GOT3 (cell line): ENCODE measurements around the gene CENPI.
A peak's percentile ranks its signal among the peaks of the same experiment; 100 is the strongest.
"Not testable (repeated sequence)": the region's sequence is repeated elsewhere in the genome, so short reads cannot be mapped to it uniquely, and the experiment has no call there.

Source experiments
- DNase-seq: peaks from one replicate; lab custom pipeline; 2025; ENCODE audit warnings: mixed read lengths; lab: John Stamatoyannopoulos, UW

CENPI gene

GRCh38 chrX:101097546-101098453 is at the start of gene CENPI:
TSS of gene CENPI (plus strand) at chrX:101098204. CDS start at chrX:101101071, 2,867 bp downstream.
- peak; percentile 70 for DNase-seq

- DNase-seq = no peak
These were observed 46.9 kb upstream of the CENPI start for GRCh38 chrX:101051153-101051548.

- DNase-seq = peak; percentile 29
These were observed 46.3 kb upstream of the CENPI start, which contains the start of gene TRMT2B for GRCh38 chrX:101051549-101052302. TSS of gene TRMT2B (minus strand) at chrX:101052111. CDS start at chrX:101042289, 9,822 bp downstream.

- not testable (repeated sequence) for DNase-seq
These were observed 41.5 kb upstream of the CENPI start for GRCh38 chrX:101056551-101056950.

- no peak for DNase-seq
These were observed 40.8 kb upstream of the CENPI start for GRCh38 chrX:101057093-101057714.

GRCh38 chrX:101062176-101062575 is 35.8 kb upstream of the CENPI start:
- no peak for DNase-seq

- DNase-seq = no peak
These were observed 26.4 kb upstream of the CENPI start for GRCh38 chrX:101071582-101071981.

- no peak for DNase-seq
These were observed 19.0 kb upstream of the CENPI start, which contains the start of gene TMEM35A for GRCh38 chrX:101078716-101079598. TSS of gene TMEM35A (plus strand) at chrX:101078879. CDS start at chrX:101079003, 124 bp downstream.

- no peak for DNase-seq
These were observed 18.2 kb upstream of the CENPI start for GRCh38 chrX:101079736-101080270.

GRCh38 chrX:101080326-101081124 is 17.5 kb upstream of the CENPI start:
- DNase-seq = no peak

- no peak for DNase-seq
These were observed 16.8 kb upstream of the CENPI start for GRCh38 chrX:101081231-101081630.

- no peak for DNase-seq
These were observed 6.2 kb upstream of the CENPI start for GRCh38 chrX:101091817-101092216.

- DNase-seq = no peak
These were observed 10.3 kb downstream of the CENPI start for GRCh38 chrX:101108284-101108683.

- DNase-seq = no peak
These were observed 19.7 kb downstream of the CENPI start for GRCh38 chrX:101117701-101118100.

GRCh38 chrX:101136235-101136634 is 38.2 kb downstream of the CENPI start:
- DNase-seq = no peak
